Esophagus muscularis mucosa (tissue), 4 donors: Measurements from ENCODE around the gene SLC6A16. TPM values are rescaled to one million over a fixed set of nuclear protein-coding genes. Genes with fewer than 3 reads are reported as not detected.

Experiments
- DNase-seq: peaks from one replicate; pipeline ENCODE4 v3.0.0-alpha.2; 2017; ENCODE audit errors: extremely low spot score
- H3K27ac ChIP-seq, 4 donors: fragments of 200-600 bp; sonication (generic); replicated peaks in 1 of 4; 1 replicate in 3 of 4; 2 replicates in 1 of 4; pipeline ENCODE4 v1.5.1; 2016 to 2019; ENCODE audit warnings: mild to moderate bottlenecking in 1 of 4
- H3K27me3 ChIP-seq, 4 donors: fragments of 200-600 bp; sonication (generic); one replicate each; pipeline versions ENCODE4 v1.5.1 to v1.6.0; 2016 to 2019
- H3K36me3 ChIP-seq, 4 donors: fragments of 200-600 bp; sonication (generic); one replicate each; pipeline ENCODE4 v1.5.1; 2016 to 2019
- H3K4me1 ChIP-seq, 4 donors: fragments of 200-600 bp; sonication (generic); one replicate each; pipeline ENCODE4 v1.5.1; 2016 to 2019
- H3K4me3 ChIP-seq, 4 donors: fragments of 200-600 bp; sonication (generic); 1 replicate in 2 of 4; 2 replicates in 2 of 4; pipeline ENCODE4 v1.5.1; 2016 to 2019; ENCODE audit warnings: mild to moderate bottlenecking in 4 of 4, moderate library complexity in 1 of 4
- H3K9me3 ChIP-seq, 4 donors: fragments of 200-600 bp; sonication (generic); 1 replicate in 3 of 4; 2 replicates in 1 of 4; pipeline ENCODE4 v1.5.1; 2016 to 2019
- EP300 ChIP-seq: sonication (generic); formaldehyde crosslinking; IDR thresholded peaks from one replicate; pipeline ENCODE4 v1.6.1; 2017; ENCODE audit warnings: antibody characterized with exemption
- POLR2A ChIP-seq: fragments of 450-650 bp; IDR thresholded peaks from one replicate; pipeline ENCODE4 v1.6.1; 2017; ENCODE audit warnings: antibody characterized with exemption, moderate library complexity, mild to moderate bottlenecking, low read depth
- POLR2AphosphoS5 ChIP-seq, 2 donors: sonication (generic); formaldehyde crosslinking; IDR thresholded peaks; one replicate each; pipeline ENCODE4 v1.6.1; 2017; ENCODE audit warnings: antibody characterized with exemption in 2 of 2
- WGBS: methylation state at CpG from one replicate; pipeline ENCODE4 v1.1.5; 2018; 5-methylcytosine and 5-hydroxymethylcytosine counted together
- intact Hi-C: fragments of 100-400 bp; cut with DNase I; formaldehyde crosslinking; loops from one replicate; pipeline ENCODE4 v1.15.1; 2023
- total RNA-seq, 4 donors: library from RNA; depleted of rRNA; stranded (reverse); fragments of >200 nt; gene quantifications; one replicate each; pipeline versions ENCODE4 v1.1.0 to v1.2.1, GENCODE V29; 2016
- TF ChIP-seq, protein P1 (sequence below), 3 experiments: fragments of 200-600 bp in 2 of 3; fragments of 450-650 bp in 1 of 3; sonication (generic) in 2 of 3; IDR thresholded peaks; one replicate each; pipeline ENCODE4 v1.5.1; 2017 to 2019; ENCODE audit warnings: antibody characterized with exemption in 3 of 3, mild to moderate bottlenecking in 2 of 3, moderate library complexity in 1 of 3

The SLC6A16 gene
- total RNA-seq, 4 donors from 2014 or later = 0.83 to 4.1 (median 2.5) TPM

DNA sequence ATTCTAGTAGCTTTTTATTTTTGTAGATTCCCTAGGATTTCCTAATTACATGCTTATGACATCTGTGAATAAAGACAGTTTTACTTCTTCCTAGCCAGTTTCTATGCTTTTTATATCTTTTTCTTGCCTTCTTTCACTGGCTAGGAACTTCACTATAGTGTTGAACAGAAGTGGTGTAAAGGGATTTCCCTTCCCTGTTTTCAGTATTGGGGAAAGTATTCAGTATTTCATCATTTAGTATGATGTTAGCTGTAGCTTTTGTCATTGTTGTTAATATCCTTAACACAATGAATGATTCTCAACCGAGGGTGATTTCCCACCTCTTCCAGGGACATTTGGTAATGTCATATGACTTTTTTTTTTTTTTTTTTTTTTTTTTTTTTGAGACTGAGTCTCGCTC is 77.3 kb downstream of the SLC6A16 start:
- Histone ChIP-seq H3K4me1 (peaks cover 0 to 16% (median 7%) of the 10 kb centered on the region in 4 donors), H3K4me3 (no peak overlapping the region), H3K9me3 (no peaks in the 10 kb centered on the region), H3K27me3 (no peaks in the 10 kb centered on the region), H3K27ac (no peak overlapping the region), H3K36me3 (no peaks in the 10 kb centered on the region)
- intact Hi-C loops = no loop called here
- 70% methylated on average over 2 of the region's 2 CpGs for WGBS
- no peak for DNase-seq
- TF ChIP-seq POLR2A = no peak
- TF ChIP-seq, protein P1, sequence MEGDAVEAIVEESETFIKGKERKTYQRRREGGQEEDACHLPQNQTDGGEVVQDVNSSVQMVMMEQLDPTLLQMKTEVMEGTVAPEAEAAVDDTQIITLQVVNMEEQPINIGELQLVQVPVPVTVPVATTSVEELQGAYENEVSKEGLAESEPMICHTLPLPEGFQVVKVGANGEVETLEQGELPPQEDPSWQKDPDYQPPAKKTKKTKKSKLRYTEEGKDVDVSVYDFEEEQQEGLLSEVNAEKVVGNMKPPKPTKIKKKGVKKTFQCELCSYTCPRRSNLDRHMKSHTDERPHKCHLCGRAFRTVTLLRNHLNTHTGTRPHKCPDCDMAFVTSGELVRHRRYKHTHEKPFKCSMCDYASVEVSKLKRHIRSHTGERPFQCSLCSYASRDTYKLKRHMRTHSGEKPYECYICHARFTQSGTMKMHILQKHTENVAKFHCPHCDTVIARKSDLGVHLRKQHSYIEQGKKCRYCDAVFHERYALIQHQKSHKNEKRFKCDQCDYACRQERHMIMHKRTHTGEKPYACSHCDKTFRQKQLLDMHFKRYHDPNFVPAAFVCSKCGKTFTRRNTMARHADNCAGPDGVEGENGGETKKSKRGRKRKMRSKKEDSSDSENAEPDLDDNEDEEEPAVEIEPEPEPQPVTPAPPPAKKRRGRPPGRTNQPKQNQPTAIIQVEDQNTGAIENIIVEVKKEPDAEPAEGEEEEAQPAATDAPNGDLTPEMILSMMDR (IDR thresholded peaks at IDR 0.05) = no peak
- TF ChIP-seq POLR2AphosphoS5 (IDR thresholded peaks at IDR 0.05) = no peak
- no peak for TF ChIP-seq EP300

- H3K4me1 ChIP-seq = peaks cover 0 to 10% (median 5%) of the 10 kb centered on the region in 4 donors
- TF ChIP-seq, protein P1 (IDR thresholded peaks at IDR 0.05) = no peak
- no peak for TF ChIP-seq POLR2A
- no peak for TF ChIP-seq EP300
- TF ChIP-seq POLR2AphosphoS5 (IDR thresholded peaks at IDR 0.05) = no peak
- no peaks in the 10 kb centered on the region for H3K36me3 ChIP-seq
- no peak for DNase-seq
- H3K27ac ChIP-seq = no peak overlapping the region
- no peaks in the 10 kb centered on the region for H3K27me3 ChIP-seq
- H3K9me3 ChIP-seq = no peaks in the 10 kb centered on the region
- H3K4me3 ChIP-seq = no peak overlapping the region
- WGBS = 94% methylated on average over 9 of the region's 9 CpGs
- intact Hi-C loops = no loop called here
These were observed 80.7 kb downstream of the SLC6A16 start for GRCh38 chr19:49244256-49244655.

DNA sequence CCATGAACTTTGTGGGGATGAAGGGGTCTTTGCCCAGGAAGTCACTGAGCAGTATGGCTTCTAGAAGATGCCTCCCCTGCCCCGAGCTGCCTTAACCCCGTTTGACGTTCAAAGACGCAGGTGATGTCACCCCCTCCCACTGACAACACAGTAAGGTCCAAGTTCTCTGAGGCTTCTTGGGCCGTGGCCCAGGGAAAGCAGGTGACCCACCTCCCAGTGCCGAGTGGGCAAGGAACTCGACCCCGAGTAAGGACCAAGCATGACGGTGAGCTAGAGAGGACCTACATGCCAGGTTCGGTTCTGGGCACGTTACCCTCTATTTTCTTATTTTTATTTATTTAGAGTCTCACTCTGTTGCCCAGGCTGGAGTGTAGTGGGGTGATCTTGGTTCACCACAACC is 81.3 kb downstream of the SLC6A16 start:
- DNase-seq = no peak
- no peaks in the 10 kb centered on the region for H3K27me3 ChIP-seq
- no peaks in the 10 kb centered on the region for H3K9me3 ChIP-seq
- no peaks in the 10 kb centered on the region for H3K36me3 ChIP-seq
- no peak overlapping the region for H3K4me3 ChIP-seq
- H3K27ac ChIP-seq = no peak overlapping the region
- TF ChIP-seq POLR2A = no peak
- no peak for TF ChIP-seq POLR2AphosphoS5 (IDR thresholded peaks at IDR 0.05)
- TF ChIP-seq, protein P1 (IDR thresholded peaks at IDR 0.05) = no peak
- H3K4me1 ChIP-seq = peaks cover 0 to 5% (median 2%) of the 10 kb centered on the region in 4 donors
- WGBS = 81% methylated on average over 11 of the region's 11 CpGs
- intact Hi-C loops = no loop called here

GRCh38 chr19:49243129-49243528 is 81.9 kb downstream of the SLC6A16 start:
- Histone ChIP-seq H3K9me3 (no peaks in the 10 kb centered on the region), H3K27me3 (no peaks in the 10 kb centered on the region), H3K36me3 (no peaks in the 10 kb centered on the region), H3K4me3 (no peak overlapping the region), H3K27ac (no peak overlapping the region), H3K4me1 (no peaks in the 10 kb centered on the region)
- intact Hi-C loops = no loop called here
- WGBS = 48% methylated on average over 6 of the region's 6 CpGs
- DNase-seq = no peak
- TF ChIP-seq, protein P1 (IDR thresholded peaks at IDR 0.05) = no peak
- TF ChIP-seq POLR2AphosphoS5 (IDR thresholded peaks at IDR 0.05) (no peak), POLR2A (no peak), EP300 (no peak)

- 80% methylated on average over 7 of the region's 7 CpGs for WGBS
- Histone ChIP-seq H3K4me3 (no peak overlapping the region), H3K4me1 (no peaks in the 10 kb centered on the region), H3K27me3 (no peaks in the 10 kb centered on the region), H3K36me3 (no peaks in the 10 kb centered on the region), H3K9me3 (no peaks in the 10 kb centered on the region), H3K27ac (no peak overlapping the region)
- DNase-seq = no peak
- intact Hi-C loops = no loop called here
- TF ChIP-seq, protein P1 (IDR thresholded peaks at IDR 0.05) = no peak
These were observed 83.2 kb downstream of the SLC6A16 start for GRCh38 chr19:49241769-49242168.
